ENCODE measurements around the gene CREG2.

DNA sequence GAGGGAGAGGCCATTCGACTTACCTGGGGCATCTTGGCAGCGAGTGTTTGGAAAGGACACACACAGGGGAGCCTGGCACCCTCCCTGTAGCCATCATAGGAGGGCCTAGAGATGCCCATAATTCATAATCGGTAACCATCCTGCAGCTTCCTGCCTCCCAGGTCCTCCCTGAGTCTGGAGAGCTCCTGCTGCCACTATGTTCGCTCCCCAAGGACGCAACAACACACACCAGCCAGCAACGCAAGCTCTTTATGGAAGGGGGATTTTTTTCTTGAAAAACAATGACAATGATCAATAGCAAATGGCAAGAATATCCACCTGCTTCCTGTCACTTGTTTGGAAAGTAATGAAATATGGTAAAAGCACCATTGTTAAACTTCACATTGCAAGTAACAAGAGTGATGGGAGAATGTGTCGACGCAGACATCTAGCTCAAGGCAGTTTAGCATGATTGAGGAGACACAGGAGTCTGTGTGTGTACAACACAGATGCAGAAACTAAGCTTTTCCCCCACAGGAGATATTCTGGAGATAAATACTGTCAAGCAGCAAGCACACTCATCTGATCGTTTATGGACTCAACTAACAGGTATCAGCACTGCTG, 24.9 kb upstream of the CREG2 start:
- TF ChIP-seq EZH2 (IDR thresholded peaks at IDR 0.05; ENCODE audit: insufficient read depth, poor library complexity, severe bottlenecking) (no peak), EZH2phosphoT487 (IDR thresholded peaks at IDR 0.05; ENCODE audit: insufficient read depth, low read depth) (no peak)

All from GM23248 (cell line).